GM18907 (cell line): Measurements from ENCODE around the gene DPH2.

Experiments
- ATAC-seq: cut with Tn5 transposase; IDR thresholded peaks from one replicate; pipeline ENCODE4 v1.9.1; 2021; ENCODE audit warnings: mild to moderate bottlenecking, moderate library complexity; ENCODE audit not compliant: unreplicated experiment

Gene DPH2

DNA sequence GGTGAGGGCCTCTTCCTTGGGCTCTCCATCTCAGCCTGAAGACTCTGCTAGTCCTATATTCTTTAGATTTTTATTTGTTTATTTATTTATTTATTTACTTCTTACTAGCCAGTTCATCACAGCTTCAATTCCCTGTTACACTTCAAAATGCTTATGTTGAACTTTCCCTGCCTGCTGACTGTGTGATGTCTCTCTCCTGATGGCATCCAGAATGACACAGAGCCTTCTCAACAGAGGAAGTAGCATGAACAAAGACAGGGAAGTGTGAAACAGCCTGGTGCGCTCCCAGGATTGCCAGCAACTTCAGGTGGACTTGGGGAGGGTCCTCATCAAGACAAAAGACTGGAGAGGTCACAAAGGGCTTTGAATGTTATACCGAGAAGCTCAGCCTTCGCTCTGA lies 27.4 kb upstream of the DPH2 start:
- ATAC-seq: no peak

DNA sequence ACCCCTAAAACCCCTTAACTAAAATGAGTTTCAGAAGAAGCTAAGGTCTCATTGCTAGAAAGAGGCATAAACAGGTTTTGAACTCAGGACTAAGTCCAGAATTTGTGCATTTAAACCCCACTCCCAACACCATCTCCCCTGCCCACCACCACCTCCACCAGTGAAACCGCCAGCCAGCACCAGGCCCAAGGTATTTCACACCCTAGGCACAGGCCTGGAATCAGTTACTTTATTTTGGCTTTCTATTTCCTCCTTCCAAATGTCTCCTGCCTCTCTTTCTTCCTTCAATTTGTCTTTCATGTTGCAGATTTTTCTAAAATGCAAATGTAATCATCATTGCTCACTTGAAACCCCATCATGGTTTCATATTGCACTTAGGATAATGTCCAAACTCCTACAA lies 24.9 kb upstream of the DPH2 start:
- ATAC-seq: no peak

DNA sequence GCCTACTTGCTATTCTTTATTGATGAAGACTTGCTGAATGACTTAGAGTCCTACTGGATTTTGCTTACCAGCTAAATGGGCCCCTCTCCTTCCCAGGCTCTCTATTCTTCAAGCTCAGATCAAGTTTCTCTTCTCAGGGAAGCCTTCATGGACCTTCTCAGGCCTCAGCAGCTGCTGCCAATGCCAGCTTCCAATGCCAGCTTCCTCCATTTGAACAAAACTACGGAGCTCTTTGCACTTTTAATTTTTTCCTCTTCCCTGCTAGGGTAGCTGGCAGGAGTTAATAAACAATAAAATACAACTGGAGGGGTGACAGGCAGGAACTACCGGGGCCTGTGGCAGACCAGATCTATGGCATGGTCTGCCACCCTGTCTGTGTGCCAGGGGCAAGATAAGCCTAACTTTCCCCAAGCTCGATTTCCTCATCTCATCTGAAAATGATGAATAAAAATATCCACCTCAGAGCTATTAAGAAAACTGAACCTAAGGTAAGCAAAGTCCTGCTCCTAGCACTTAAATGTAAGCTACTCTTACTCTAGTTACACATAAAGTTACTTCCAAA lies 24.1 kb upstream of the DPH2 start:
- ATAC-seq: no peak

- peak; percentile 91 for ATAC-seq
Measured at GRCh38 chr1:43946236-43947060, 23.4 kb upstream of the DPH2 start, which contains the start of gene IPO13. IPO13 (plus strand) TSS chr1:43946950; CDS start chr1:43947601, 651 bp downstream.

- ATAC-seq: peak; percentile 29
Measured at GRCh38 chr1:43947061-43947873, 22.5 kb upstream of the DPH2 start.

- ATAC-seq: no peak
Measured at GRCh38 chr1:43947874-43948437, 21.9 kb upstream of the DPH2 start.

DNA sequence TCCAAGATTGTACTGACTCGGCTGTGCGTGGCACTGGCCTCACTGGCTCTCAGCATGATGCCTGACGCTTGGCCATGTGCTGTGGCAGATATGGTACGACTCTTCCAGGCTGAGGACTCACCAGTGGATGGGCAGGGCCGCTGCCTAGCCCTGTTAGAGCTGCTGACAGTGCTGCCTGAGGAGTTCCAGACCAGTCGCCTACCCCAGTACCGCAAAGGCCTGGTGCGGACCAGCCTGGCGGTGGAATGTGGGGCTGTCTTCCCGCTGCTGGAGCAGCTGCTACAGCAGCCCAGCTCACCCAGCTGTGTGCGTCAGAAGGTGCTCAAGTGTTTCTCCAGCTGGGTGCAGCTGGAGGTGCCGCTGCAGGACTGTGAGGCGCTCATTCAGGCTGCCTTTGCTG lies 20.1 kb upstream of the DPH2 start:
- no peak for ATAC-seq

DNA sequence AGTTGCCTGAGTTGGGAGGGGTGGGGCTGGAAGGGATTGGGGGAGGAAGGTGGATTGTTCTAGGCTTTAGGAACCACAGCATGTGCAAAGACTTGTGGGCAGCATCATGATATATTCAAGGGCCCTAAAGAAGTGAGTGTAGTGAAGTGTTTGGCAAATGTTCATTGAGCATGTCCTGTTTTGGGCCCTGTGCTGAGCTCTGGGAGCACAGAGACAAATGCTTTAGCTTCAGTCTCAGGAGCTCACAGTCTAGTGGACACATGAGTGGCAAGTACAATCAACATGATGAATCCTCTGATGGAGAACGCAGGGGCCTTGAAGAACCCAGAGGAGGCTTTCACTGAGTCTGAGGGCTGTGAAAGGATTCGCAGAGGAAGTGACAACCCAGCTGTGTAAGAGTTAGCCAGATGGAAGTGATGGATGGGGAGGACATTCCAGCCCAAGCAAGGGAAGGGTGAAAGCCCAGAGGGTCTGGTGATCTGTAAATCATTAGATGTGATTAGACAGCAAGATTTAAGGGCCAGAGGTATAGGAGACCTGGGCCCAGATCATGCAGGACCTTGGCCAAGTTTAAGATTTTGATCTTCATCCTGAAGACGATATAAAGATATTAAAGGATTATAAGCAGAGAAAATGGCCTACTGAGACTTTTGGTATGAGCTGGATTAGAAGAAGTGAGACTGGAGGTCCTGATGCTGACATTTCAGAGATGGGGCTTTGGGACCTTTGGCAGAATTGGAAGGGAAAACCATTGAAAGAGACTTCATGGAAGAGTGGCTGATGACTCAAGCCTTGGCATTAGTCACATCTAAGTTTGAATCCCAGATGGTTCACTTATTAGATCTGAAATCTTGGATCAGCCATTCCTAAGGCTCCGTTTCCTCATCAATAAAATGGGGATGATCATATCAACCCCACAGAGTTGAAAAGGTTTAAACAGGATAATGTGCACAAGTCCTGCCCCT lies 18.5 kb upstream of the DPH2 start:
- no peak for ATAC-seq

DNA sequence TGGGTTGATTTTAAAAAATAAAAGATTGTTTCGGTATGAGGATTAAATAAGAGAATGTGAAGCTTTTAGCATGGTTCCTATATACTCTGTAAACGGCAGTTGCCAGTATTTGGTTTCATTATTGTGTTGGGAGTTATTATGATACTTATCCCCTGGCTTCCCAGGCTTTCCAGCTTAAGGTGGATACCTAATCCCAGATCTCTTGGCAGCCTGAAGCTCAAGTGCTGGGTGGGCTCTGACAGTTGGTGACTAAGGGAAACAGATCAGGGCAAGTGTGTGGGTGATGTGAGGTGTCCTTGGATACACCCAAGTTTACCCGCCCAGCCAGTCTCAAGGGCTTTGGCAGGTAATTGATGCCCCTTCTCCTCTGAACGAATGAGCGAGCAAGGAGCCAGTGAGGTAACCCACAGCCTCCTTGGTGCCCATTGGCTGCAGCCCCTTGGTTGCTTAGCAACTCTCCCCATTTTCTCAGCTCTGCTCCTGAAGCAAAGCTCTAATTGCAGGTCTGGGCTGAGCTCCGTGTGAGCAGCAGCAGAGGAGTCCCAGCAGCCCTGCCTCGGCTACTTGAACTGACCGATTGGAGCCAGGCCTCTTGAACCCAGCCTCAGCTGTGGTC lies 17.0 kb upstream of the DPH2 start:
- no peak for ATAC-seq

DNA sequence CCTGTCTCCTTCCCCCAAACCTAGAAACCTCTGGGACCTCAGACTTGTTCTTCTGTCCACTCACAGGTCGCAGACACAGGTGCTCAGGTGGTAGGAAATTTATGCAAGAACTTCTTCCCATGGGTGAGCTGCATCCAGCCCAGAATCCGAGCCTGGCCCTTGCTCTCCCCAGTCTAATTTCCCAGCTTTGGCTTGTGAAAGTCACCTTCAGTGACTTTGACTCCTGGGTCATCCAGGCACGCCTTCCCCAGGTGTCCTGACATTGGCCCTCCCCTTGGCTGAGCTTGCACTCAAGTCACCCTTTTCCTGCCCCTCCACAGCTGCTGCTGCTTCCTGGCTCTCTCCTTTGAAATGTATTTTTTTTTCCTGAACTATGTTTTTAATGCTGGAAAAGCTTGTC lies 16.4 kb upstream of the DPH2 start:
- ATAC-seq: no peak

GRCh38 chr1:43954036-43954435 lies 15.8 kb upstream of the DPH2 start:
- ATAC-seq: no peak

DNA sequence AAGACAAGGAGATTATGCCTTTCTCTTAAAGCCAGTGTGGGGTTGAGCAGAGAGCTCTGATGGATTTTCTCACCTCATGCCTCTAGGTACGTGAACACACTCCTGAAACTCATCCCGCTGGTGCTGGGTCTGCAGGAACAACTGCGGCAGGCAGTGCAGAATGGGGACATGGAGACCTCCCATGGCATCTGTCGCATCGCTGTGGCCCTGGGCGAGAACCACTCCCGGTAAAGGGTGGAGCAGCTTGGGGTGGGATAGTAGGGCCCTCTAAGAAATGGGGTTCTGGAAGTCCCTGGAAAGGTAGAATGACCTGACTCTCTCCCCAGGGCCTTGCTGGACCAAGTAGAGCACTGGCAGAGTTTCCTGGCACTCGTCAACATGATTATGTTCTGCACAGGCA lies 13.6 kb upstream of the DPH2 start:
- no peak for ATAC-seq

GRCh38 chr1:43957407-43958040 lies 12.3 kb upstream of the DPH2 start:
- ATAC-seq: no peak

DNA sequence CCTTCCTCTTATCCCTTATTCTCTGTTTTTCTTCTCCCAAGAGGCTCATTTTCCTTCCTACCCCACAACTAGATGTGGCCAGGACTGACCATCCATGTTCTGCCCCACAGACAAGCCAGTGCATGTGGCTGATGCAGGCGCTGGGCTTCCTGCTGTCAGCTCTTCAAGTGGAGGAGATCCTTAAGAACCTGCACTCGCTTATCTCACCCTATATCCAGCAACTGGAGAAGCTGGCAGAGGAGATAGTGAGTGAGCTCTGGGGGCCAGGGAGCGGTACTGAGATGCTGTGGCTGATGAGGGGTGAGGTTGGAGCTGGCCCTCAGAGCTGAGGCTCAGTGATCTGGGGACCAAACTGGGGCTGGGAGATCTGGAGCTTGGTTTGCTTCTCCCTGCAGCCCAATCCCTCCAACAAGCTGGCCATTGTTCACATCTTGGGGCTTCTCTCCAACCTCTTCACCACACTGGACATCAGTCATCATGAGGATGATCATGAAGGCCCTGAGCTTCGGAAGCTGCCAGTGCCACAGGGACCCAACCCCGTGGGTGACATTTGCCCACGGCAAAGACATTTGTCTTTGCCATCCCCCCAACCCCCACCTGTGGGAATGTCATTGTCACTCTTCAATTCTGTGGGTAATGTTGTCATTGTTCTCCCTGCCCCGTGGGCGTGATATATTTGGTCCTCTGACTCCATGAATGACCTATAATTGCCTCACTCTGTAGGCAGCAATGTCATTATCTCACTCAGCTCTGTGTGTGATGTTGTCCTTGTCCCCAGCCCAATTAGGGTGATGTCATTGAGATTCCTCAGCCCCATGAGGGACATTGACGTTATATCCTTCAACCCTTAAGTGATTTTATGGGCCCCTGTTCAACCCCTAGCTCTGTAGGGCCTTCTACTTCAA lies 11.2 kb upstream of the DPH2 start:
- no peak for ATAC-seq

- no peak for ATAC-seq
Measured at GRCh38 chr1:43960798-43961197, 9.0 kb upstream of the DPH2 start.

GRCh38 chr1:43961692-43962091 lies 8.1 kb upstream of the DPH2 start:
- ATAC-seq: no peak

- no peak for ATAC-seq
Measured at GRCh38 chr1:43962324-43962723, 7.5 kb upstream of the DPH2 start.

DNA sequence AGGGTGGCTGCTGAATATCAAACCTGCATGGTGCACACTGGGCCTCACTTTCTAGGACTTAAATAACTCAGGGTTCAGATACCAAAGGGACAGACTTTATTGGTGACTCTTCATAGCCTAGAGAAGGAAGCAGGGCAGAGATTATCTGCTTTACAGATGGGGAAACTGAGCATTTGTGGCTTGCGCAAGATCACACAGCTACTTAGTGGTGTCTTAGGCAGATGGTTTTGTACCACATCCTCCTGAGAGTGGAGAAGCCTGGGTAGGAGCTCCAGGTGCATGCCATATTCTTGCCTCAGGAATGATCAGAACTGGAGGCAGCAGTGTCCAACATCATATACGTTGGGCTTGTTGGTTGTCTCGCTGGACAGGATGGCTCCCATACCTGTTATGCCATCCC lies 6.8 kb upstream of the DPH2 start:
- ATAC-seq: no peak
